Breast epithelium (tissue), 4 donors: Measurements from ENCODE around the gene RYR1. TPM values are rescaled to one million over a fixed set of nuclear protein-coding genes. Genes with fewer than 3 reads are reported as not detected.

Experiments used
- DNase-seq, 2 donors: peaks; one replicate each; pipeline ENCODE4 v3.0.0-alpha.2; 2019; ENCODE audit warnings: low spot score in 2 of 2
- H3K27ac ChIP-seq, 2 donors: fragments of 200-600 bp; sonication (generic) in 1 of 2; one replicate each; pipeline ENCODE4 v1.5.1; 2016 to 2019; ENCODE audit warnings: mild to moderate bottlenecking in 1 of 2
- H3K27me3 ChIP-seq, 2 donors: fragments of 200-600 bp; sonication (generic) in 1 of 2; one replicate each; pipeline versions ENCODE4 v1.5.1 to v1.6.0; 2017 to 2019; ENCODE audit warnings: control low read depth in 1 of 2, mild to moderate bottlenecking in 1 of 2
- H3K36me3 ChIP-seq: fragments of 200-600 bp; one replicate; pipeline ENCODE4 v1.5.1; 2019
- H3K4me1 ChIP-seq, 2 donors: fragments of 200-600 bp; sonication (generic); one replicate each; pipeline ENCODE4 v1.5.1; 2016 to 2019; ENCODE audit warnings: control low read depth in 1 of 2
- H3K4me3 ChIP-seq, 3 donors: fragments of 200-600 bp; sonication (generic); 1 replicate in 2 of 3; 2 replicates in 1 of 3; pipeline ENCODE4 v1.5.1; 2016 to 2019; ENCODE audit warnings: mild to moderate bottlenecking in 3 of 3, moderate library complexity in 2 of 3
- H3K9me3 ChIP-seq, 2 donors: fragments of 200-600 bp; sonication (generic) in 1 of 2; one replicate each; pipeline ENCODE4 v1.5.1; 2016 to 2019; ENCODE audit warnings: control low read depth in 1 of 2
- CTCF ChIP-seq, 3 donors: fragments of 450-650 bp; IDR thresholded peaks; one replicate each; pipeline ENCODE4 v1.5.1; 2016 to 2017; ENCODE audit warnings: antibody characterized with exemption in 3 of 3, mild to moderate bottlenecking in 3 of 3, moderate library complexity in 3 of 3
- POLR2A ChIP-seq: fragments of 450-650 bp; IDR thresholded peaks from one replicate; pipeline ENCODE4 v1.6.1; 2016; ENCODE audit warnings: antibody characterized with exemption, mild to moderate bottlenecking, moderate library complexity
- POLR2AphosphoS5 ChIP-seq, 3 donors: sonication (generic); formaldehyde crosslinking; IDR thresholded peaks; one replicate each; pipeline ENCODE4 v1.6.1; 2017; ENCODE audit warnings: antibody characterized with exemption in 3 of 3
- intact Hi-C: fragments of 100-400 bp; cut with DNase I; formaldehyde crosslinking; loops from one replicate; pipeline ENCODE4 v1.15.1; 2023; ENCODE audit warnings: low total_unique reads
- total RNA-seq, 3 donors: library from RNA; depleted of rRNA; stranded (reverse); fragments of >200 nt; gene quantifications; one replicate each; pipeline ENCODE4 v1.1.0, GENCODE V29; 2016

The RYR1 gene
- total RNA-seq, 3 donors from 2014 or later, result 1.3 to 6.7 (median 3.5) TPM

GRCh38 chr19:38538793-38539528, 105.5 kb downstream of the RYR1 start:
- TF ChIP-seq CTCF (IDR thresholded peaks at IDR 0.05) (no peak), POLR2A (no peak), POLR2AphosphoS5 (IDR thresholded peaks at IDR 0.05) (no peak)
- no peaks in the 10 kb centered on the region for H3K4me1 ChIP-seq
- no peak for DNase-seq
- no peaks in the 10 kb centered on the region for H3K27me3 ChIP-seq
- peak overlapping the region in 1 of 2 donors; percentile 50 for H3K27ac ChIP-seq
- H3K4me3 ChIP-seq, result no peak overlapping the region
- intact Hi-C loops, result no loop called here
- H3K36me3 ChIP-seq, result no peaks in the 10 kb centered on the region
- H3K9me3 ChIP-seq, result peaks cover 12 to 20% of the 10 kb centered on the region in 2 donors

- intact Hi-C loops, result no loop called here
- Histone ChIP-seq H3K4me3 (no peak overlapping the region), H3K9me3 (peaks cover 12 to 16% of the 10 kb centered on the region in 2 donors), H3K36me3 (no peaks in the 10 kb centered on the region), H3K27me3 (no peaks in the 10 kb centered on the region), H3K27ac (no peak overlapping the region), H3K4me1 (no peaks in the 10 kb centered on the region)
- no peak for DNase-seq
- TF ChIP-seq CTCF (IDR thresholded peaks at IDR 0.05) (no peak), POLR2A (no peak), POLR2AphosphoS5 (IDR thresholded peaks at IDR 0.05) (no peak)
These were observed 106.3 kb downstream of the RYR1 start for GRCh38 chr19:38539751-38540150.

- no peak for DNase-seq
- Histone ChIP-seq H3K27ac (no peak overlapping the region), H3K36me3 (no peaks in the 10 kb centered on the region), H3K27me3 (no peaks in the 10 kb centered on the region), H3K4me1 (no peaks in the 10 kb centered on the region), H3K9me3 (peaks cover 0 to 4% of the 10 kb centered on the region in 2 donors), H3K4me3 (no peak overlapping the region)
- no peak for TF ChIP-seq POLR2AphosphoS5 (IDR thresholded peaks at IDR 0.05)
- TF ChIP-seq CTCF (IDR thresholded peaks at IDR 0.05), result no peak
- no peak for TF ChIP-seq POLR2A
- intact Hi-C loops, result no loop called here
These were observed 108.5 kb downstream of the RYR1 start for GRCh38 chr19:38542040-38542439.

GRCh38 chr19:38543286-38543806, 109.9 kb downstream of the RYR1 start:
- no peaks in the 10 kb centered on the region for H3K36me3 ChIP-seq
- no peak for DNase-seq
- intact Hi-C loops, result no loop called here
- H3K9me3 ChIP-seq, result no peaks in the 10 kb centered on the region
- H3K27ac ChIP-seq, result no peak overlapping the region
- no peak for TF ChIP-seq POLR2AphosphoS5 (IDR thresholded peaks at IDR 0.05)
- no peak for TF ChIP-seq POLR2A
- TF ChIP-seq CTCF (IDR thresholded peaks at IDR 0.05), result no peak
- H3K27me3 ChIP-seq, result no peaks in the 10 kb centered on the region
- no peaks in the 10 kb centered on the region for H3K4me1 ChIP-seq
- peak overlapping the region in 1 of 3 donors; percentile 26 for H3K4me3 ChIP-seq

- no peak for TF ChIP-seq POLR2AphosphoS5 (IDR thresholded peaks at IDR 0.05)
- TF ChIP-seq CTCF (IDR thresholded peaks at IDR 0.05), result peak in 1 of 3 donors; percentile 53
- H3K27ac ChIP-seq, result no peak overlapping the region
- H3K36me3 ChIP-seq, result no peaks in the 10 kb centered on the region
- intact Hi-C loops, result no loop called here
- peak overlapping the region in 2 of 3 donors; percentile 26 to 30 for H3K4me3 ChIP-seq
- no peaks in the 10 kb centered on the region for H3K27me3 ChIP-seq
- DNase-seq, result peak in 1 of 2 donors; percentile 66
- H3K9me3 ChIP-seq, result no peaks in the 10 kb centered on the region
- no peaks in the 10 kb centered on the region for H3K4me1 ChIP-seq
These were observed 110.5 kb downstream of the RYR1 start for GRCh38 chr19:38543807-38544568.
